NCI-H82 (cell line): ENCODE data around the gene MANF.
"Not testable (repeated sequence)": the region's sequence is repeated elsewhere in the genome, so short reads cannot be mapped to it uniquely, and the experiment has no call there.

Experiments
- DNase-seq: peaks from one replicate; lab custom pipeline; 2025; lab: John Stamatoyannopoulos, UW

The MANF gene

GRCh38 chr3:51373658-51374421, 11.3 kb upstream of the MANF start:
- no peak for DNase-seq

DNA sequence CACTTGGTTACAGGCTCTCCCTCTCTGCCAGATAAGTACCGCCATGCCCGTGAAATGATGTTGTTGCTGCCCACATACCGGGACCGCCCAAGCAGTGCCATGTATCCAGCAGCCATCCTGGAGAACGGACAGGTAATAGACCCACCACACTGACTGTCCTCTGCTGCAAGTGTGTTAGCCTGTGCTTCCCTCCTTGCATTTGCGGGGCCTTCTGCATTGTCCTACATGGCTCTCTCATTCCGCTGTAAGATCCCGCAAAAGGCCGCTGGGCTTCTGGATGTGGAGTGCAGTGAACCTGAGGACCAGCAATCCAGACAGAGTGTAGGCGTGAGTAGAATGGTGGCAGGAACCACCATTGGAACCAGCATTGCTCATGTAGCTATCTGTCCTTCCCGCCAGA, 10.6 kb upstream of the MANF start:
- DNase-seq, result no peak

GRCh38 chr3:51375136-51375535, 10.0 kb upstream of the MANF start:
- DNase-seq, result no peak

DNA sequence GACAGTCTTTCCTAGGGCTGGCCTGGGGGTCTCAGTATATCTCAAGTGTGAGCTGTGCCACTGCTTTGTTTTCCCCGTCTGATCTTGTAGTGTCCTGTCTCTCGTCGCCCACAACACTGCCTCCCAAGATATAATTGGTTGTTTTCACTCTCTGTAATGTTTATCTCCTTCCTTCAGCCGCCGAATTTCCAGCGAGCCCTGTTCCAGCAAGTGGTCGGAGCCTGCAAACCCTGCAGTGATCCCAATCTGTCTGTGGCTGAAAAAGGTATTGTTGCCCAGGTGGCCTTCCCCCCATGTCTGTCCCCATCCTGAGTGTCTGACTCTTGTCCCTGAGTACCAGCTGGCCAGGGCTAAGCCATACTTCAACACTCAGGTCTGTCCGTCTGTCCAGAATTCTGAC, 9.5 kb upstream of the MANF start:
- no peak for DNase-seq

DNA sequence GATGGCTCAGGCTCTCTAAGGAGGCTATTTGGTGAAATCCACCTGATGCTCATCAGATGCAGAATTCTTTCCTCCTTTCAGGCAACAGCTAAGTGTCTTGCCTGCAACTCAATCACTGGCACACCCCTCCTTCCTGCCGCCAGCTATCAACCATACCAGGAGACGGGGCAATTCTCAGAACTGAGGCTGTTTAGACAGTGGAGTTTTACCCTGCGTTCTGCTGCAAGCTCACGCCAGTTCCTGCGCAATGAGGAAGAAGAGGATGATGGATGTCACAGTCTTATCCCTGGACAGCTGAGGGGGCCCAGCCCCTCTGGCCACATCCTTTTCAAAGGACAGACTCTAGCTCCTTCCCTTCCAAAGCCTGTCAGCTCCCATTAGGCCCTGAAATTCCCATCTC, 7.0 kb upstream of the MANF start:
- DNase-seq, result no peak

DNA sequence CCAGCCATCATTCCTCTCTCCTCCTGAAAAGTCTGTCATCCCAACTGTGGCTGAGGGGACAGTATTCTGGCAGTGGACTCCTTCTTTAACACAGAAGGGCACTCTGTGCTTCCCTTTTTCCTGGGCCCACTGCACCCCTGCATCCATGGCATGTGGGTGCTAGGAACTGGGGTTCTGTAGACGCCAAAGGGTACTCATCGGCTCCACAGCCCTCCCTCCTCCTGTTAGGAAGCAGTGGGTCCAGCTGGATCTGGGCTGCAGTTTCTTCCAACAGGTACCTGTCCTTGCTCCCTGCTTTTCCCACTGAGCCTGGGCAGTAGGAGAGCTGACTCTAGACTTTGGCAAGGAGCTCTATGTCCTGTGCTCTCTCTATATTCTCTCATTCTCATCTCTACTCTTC, 6.4 kb upstream of the MANF start:
- no peak for DNase-seq

DNA sequence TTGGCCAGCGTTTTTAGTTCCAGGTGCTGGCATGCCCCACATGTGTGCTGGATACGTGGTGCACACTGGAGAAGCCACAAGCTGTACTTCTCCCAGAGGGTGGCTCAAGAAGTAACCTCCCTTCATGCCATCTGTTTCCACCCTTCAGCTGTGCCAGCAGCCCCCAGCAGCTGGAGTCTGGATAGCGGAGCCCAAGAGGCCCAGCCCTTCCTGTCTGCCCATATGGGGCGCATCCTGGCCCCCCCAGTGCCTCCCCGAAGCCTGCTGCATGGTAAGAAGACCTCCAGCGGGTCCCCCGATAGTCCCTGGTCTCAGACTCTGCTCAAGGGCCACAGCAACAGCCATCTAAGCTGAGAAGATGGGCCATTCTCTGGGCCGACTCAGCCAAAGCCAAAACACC, 5.8 kb upstream of the MANF start:
- no peak for DNase-seq

GRCh38 chr3:51379746-51380455, 5.2 kb upstream of the MANF start:
- DNase-seq, result no peak

- no peak for DNase-seq
These were observed 4.3 kb upstream of the MANF start for GRCh38 chr3:51380601-51381332.

- DNase-seq, result no peak
These were observed 3.8 kb upstream of the MANF start for GRCh38 chr3:51381333-51381705.

GRCh38 chr3:51382076-51382745, 2.9 kb upstream of the MANF start:
- DNase-seq, result no peak

DNA sequence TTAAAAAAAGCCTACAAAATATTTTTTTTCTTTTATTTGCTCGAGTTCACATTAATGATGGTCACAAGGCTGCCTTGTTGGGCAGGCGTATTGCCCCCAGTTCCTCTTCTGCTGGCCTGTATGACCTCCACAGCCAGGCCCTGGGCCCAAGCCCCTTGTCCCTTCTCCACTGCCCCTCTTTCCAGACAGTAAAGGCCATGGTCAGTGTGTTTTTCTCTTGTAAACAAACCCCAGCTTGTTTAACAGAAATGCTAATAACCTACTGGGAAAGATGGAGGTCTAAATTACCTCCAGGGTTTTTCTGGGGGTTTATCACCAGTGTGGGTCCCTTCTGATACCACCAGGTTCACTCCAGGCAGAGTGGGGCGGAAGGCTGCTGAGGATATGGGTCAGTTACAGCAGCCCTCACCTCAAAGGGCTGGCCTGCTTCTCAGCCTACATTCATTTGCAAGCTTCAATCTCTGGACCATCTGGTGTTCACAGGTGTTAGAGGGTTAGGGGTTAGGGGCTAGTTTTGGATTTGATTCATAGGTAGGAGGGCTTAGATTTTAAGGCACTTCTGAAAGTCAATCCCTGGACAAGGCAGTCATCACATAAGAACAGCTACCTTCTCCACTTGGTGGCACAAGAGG, 2.0 kb upstream of the MANF start:
- peak; percentile 70 for DNase-seq

- peak; percentile 47 for DNase-seq
These were observed 901 bp upstream of the MANF start for GRCh38 chr3:51384055-51384725.

DNA sequence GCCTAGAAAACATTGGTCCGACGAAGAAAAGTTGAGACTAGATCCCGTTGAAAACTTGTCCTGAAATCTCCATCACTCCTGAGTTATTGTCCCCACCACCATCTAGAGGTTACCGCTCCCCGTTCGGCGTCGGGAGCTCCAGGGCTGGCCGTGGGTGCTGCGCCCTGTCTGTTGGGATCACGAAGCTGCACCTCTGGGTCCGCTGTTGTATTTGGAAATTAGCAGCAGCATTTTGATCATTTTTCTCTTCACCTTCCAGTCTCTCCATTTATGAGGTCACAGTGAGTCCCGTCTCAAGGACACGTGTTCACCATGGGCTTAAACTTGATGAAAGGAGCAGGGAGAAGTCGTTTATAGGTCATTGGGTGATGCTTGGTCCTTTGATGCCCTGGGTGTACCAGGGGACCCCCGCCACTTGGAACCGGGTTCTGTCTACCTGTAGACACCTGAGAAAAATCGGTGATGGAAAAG, 565 bp downstream of the MANF start:
- no peak for DNase-seq

GRCh38 chr3:51386159-51386851, 1.2 kb downstream of the MANF start:
- peak; percentile 14 for DNase-seq

GRCh38 chr3:51386852-51387229, 1.8 kb downstream of the MANF start:
- no peak for DNase-seq

GRCh38 chr3:51387281-51387680, 2.2 kb downstream of the MANF start:
- not testable (repeated sequence) for DNase-seq

DNA sequence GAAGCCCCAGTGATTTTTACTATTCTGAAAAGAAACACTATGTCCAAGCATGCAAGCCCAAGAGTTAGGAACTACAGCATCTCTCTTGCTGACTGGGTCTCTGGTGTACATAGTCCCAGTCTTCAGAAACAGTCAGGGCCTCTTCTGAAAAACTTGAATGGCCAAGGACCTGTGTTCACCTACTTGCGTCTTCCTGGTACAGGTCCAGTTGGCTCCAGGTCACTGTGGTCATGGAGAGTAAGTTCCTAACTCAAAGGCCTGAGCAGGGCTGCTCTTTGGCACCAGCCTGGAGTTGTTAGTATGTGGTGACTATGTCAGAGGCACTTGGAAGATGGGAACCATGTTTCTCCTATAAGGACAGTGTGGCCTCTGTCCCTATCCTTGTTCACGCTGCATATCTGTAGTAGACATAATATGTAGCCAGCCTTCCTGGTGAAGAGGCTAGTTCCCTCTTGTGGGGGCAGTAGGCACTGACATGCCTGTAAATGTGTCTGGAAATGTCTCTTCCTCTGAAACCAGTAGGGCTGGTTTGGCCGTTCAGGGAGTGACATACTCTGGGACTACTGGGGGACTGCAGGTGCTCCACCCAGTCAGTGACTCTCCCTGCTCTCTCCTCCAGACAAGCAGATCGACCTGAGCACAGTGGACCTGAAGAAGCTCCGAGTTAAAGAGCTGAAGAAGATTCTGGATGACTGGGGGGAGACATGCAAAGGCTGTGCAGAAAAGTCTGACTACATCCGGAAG, 3.4 kb downstream of the MANF start:
- DNase-seq, result peak; percentile 23

- DNase-seq, result peak; percentile 77
These were observed 4.5 kb downstream of the MANF start for GRCh38 chr3:51389423-51390183.
